ENCODE results near the gene PCBP3.

- TF ChIP-seq CTCF (IDR thresholded peaks at IDR 0.05) (no peak), POLR2A (IDR thresholded peaks at IDR 0.05) (no peak)
Observed at GRCh38 chr21:45736042-45736689, 92.6 kb downstream of the PCBP3 start.
